ENCODE data around the gene NUF2.

The NUF2 gene

DNA sequence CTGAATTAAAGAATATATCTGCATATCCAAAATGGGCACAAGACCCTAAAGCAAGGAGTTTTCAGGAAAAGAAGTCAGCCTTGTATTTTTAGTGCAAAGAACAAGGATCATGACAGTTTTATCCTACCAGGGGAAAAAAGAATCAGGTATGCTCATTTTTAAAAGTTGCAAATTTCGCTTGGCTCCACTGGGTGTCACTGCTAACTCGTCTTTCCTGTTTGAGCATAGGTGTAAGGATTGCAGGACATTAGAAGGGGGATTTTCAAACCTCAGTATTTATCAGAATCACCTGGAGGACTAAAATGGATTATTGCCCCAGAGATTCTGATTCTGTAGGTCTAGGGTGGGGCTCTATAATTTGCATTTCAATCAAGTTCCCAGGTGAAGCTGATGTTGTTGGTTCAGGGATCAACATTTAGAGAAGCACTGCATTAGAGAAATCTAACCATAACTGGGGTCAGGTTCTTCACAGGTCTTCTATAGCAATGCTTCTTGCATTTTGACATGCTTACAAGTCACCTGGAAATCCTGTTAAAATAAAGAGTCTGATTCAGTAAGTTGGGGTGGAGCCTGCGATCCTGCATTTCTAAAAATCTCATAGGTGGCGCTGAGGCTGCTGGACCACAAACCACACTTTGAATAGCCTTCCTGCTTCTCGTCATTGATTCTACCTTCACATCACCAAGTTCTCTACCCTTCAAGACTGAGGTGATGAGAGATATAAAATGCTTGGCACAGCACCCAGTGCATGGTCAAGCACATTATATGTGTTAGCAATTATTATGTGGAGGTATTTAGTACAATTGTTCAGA lies 39.6 kb downstream of the NUF2 start:
- H3K27ac ChIP-seq (ENCODE audit: low read length): no peak overlapping the region
- H3K27me3 ChIP-seq (ENCODE audit: low read depth, low read length): no peaks in the 10 kb centered on the region
- H3K4me1 ChIP-seq (ENCODE audit: low read length): peaks cover 6% of the 10 kb centered on the region; the same call in 1 of the 2 replicates
- peak overlapping the region; percentile 50 for H3K4me2 ChIP-seq (ENCODE audit: low read length)
- 0 out of 2 replicates have a peak overlapping the region, but pooled peaks have one; percentile 9 for H2AFZ ChIP-seq (ENCODE audit: low read depth, low read length)
- no peaks in the 10 kb centered on the region for H3K9me3 ChIP-seq (ENCODE audit: insufficient read depth, low read length)
- no peaks in the 10 kb centered on the region for H4K20me1 ChIP-seq (ENCODE audit: insufficient read depth, low read length)
- H3K36me3 ChIP-seq (replicated peaks; ENCODE audit: low read depth, low read length): peaks cover 2% of the 10 kb centered on the region
- peak overlapping the region; percentile 18; the same call in 1 of the 2 replicates for H3K4me3 ChIP-seq (ENCODE audit: low read length)
- no peak overlapping the region for H3K9ac ChIP-seq (ENCODE audit: low read length)
- H3K79me2 ChIP-seq (ENCODE audit: low read length): no peaks in the 10 kb centered on the region
- no peak for TF ChIP-seq EZH2phosphoT487 (IDR thresholded peaks at IDR 0.05; ENCODE audit: low read depth)
- TF ChIP-seq, protein P1, sequence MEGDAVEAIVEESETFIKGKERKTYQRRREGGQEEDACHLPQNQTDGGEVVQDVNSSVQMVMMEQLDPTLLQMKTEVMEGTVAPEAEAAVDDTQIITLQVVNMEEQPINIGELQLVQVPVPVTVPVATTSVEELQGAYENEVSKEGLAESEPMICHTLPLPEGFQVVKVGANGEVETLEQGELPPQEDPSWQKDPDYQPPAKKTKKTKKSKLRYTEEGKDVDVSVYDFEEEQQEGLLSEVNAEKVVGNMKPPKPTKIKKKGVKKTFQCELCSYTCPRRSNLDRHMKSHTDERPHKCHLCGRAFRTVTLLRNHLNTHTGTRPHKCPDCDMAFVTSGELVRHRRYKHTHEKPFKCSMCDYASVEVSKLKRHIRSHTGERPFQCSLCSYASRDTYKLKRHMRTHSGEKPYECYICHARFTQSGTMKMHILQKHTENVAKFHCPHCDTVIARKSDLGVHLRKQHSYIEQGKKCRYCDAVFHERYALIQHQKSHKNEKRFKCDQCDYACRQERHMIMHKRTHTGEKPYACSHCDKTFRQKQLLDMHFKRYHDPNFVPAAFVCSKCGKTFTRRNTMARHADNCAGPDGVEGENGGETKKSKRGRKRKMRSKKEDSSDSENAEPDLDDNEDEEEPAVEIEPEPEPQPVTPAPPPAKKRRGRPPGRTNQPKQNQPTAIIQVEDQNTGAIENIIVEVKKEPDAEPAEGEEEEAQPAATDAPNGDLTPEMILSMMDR (IDR thresholded peaks at IDR 0.05; ENCODE audit: low read depth, low read length): peak; percentile 72

GRCh38 chr1:163365186-163365585 lies 43.4 kb downstream of the NUF2 start:
- Histone ChIP-seq H3K4me3 (ENCODE audit: low read length) (no peak overlapping the region), H3K27me3 (ENCODE audit: low read depth, low read length) (peaks cover 22% of the 10 kb centered on the region), H3K4me1 (ENCODE audit: low read length) (peaks cover 6% of the 10 kb centered on the region; the same call in 1 of the 2 replicates), H3K27ac (ENCODE audit: low read length) (no peak overlapping the region), H4K20me1 (ENCODE audit: insufficient read depth, low read length) (no peaks in the 10 kb centered on the region), H3K9me3 (ENCODE audit: insufficient read depth, low read length) (no peaks in the 10 kb centered on the region), H3K79me2 (ENCODE audit: low read length) (no peaks in the 10 kb centered on the region), H2AFZ (ENCODE audit: low read depth, low read length) (no peak overlapping the region), H3K9ac (ENCODE audit: low read length) (no peak overlapping the region), H3K36me3 (replicated peaks; ENCODE audit: low read depth, low read length) (no peaks in the 10 kb centered on the region), H3K4me2 (ENCODE audit: low read length) (no peak overlapping the region)
- TF ChIP-seq EZH2phosphoT487 (IDR thresholded peaks at IDR 0.05; ENCODE audit: low read depth): no peak
- TF ChIP-seq, protein P1 (IDR thresholded peaks at IDR 0.05; ENCODE audit: low read depth, low read length): no peak

GRCh38 chr1:163366555-163366954 lies 44.8 kb downstream of the NUF2 start:
- Histone ChIP-seq H2AFZ (ENCODE audit: low read depth, low read length) (no peak overlapping the region), H4K20me1 (ENCODE audit: insufficient read depth, low read length) (no peaks in the 10 kb centered on the region), H3K9ac (ENCODE audit: low read length) (no peak overlapping the region), H3K27me3 (ENCODE audit: low read depth, low read length) (peaks cover 24% of the 10 kb centered on the region), H3K27ac (ENCODE audit: low read length) (no peak overlapping the region), H3K79me2 (ENCODE audit: low read length) (no peaks in the 10 kb centered on the region), H3K36me3 (replicated peaks; ENCODE audit: low read depth, low read length) (no peaks in the 10 kb centered on the region), H3K9me3 (ENCODE audit: insufficient read depth, low read length) (no peaks in the 10 kb centered on the region), H3K4me1 (ENCODE audit: low read length) (peaks cover 2% of the 10 kb centered on the region; the same call in 1 of the 2 replicates), H3K4me3 (ENCODE audit: low read length) (no peak overlapping the region), H3K4me2 (ENCODE audit: low read length) (no peak overlapping the region)
- TF ChIP-seq, protein P1 (IDR thresholded peaks at IDR 0.05; ENCODE audit: low read depth, low read length): no peak
- TF ChIP-seq EZH2phosphoT487 (IDR thresholded peaks at IDR 0.05; ENCODE audit: low read depth): no peak

- Histone ChIP-seq H3K79me2 (ENCODE audit: low read length) (no peaks in the 10 kb centered on the region), H4K20me1 (ENCODE audit: insufficient read depth, low read length) (no peaks in the 10 kb centered on the region), H3K9me3 (ENCODE audit: insufficient read depth, low read length) (no peaks in the 10 kb centered on the region), H3K36me3 (replicated peaks; ENCODE audit: low read depth, low read length) (no peaks in the 10 kb centered on the region), H3K27ac (ENCODE audit: low read length) (no peak overlapping the region), H3K4me3 (ENCODE audit: low read length) (no peak overlapping the region), H3K4me2 (ENCODE audit: low read length) (no peak overlapping the region), H3K27me3 (ENCODE audit: low read depth, low read length) (peaks cover 26% of the 10 kb centered on the region), H3K9ac (ENCODE audit: low read length) (no peak overlapping the region), H3K4me1 (ENCODE audit: low read length) (no peaks in the 10 kb centered on the region), H2AFZ (ENCODE audit: low read depth, low read length) (no peak overlapping the region)
- no peak for TF ChIP-seq EZH2phosphoT487 (IDR thresholded peaks at IDR 0.05; ENCODE audit: low read depth)
- TF ChIP-seq, protein P1 (IDR thresholded peaks at IDR 0.05; ENCODE audit: low read depth, low read length): no peak
Observed at GRCh38 chr1:163367721-163368120, 46.0 kb downstream of the NUF2 start.

Measured in OCI-LY3 (cell line).